ENCODE data around the gene SALL2. TPM values are rescaled to one million over a fixed set of nuclear protein-coding genes. Genes with fewer than 3 reads are reported as not detected.

SALL2 gene
- total RNA-seq, 1 donor from 2014 or later, result 22.7 TPM

DNA sequence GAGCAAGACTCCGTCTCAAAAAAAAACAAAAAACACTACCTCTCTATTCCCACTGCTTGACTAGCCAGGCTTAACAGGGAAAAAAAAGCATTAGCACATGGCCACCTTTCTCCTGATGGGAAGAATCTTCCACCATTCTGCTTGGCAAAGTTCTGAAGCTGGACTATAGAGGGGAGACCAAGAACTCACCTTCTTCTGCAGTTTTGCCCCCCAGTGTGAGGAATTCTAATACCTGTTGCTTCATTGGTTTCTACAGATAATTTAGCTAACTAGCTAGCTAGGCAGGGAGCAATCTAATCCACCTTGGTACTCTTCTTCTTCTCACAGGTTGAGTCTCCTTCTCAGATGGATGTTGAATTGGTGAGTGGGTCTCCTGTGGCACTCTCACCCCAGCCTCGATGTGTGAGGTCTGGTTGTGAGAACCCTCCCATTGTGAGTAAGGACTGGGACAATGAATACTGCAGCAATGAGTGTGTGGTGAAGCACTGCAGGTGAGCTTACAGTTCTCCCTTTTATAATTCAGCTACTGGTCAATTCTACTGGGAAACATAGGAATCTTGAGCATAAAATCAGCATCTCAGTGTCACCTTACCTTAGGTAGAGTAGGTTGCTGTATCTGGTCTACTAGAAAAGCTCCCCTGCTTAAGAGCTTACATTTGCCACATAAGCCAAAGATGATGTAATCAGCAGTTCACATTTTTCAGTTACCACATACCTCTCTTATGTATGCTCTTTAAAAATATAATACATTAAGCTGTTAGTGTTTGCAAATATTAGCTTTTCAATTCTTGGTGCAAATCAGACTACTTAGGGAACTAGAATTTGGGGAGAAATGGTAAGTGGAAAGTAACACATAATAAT is 31.0 kb downstream of the SALL2 start:
- no peak overlapping the region for H3K4me3 Mint-ChIP-seq (ENCODE audit: unreplicated experiment)
- H3K4me1 Mint-ChIP-seq (ENCODE audit: unreplicated experiment), result no peaks in the 10 kb centered on the region
- no peaks in the 10 kb centered on the region for H3K27me3 Mint-ChIP-seq (ENCODE audit: unreplicated experiment)
- no peak for TF ChIP-seq CTCF (IDR thresholded peaks at IDR 0.05)
- DNase-seq (ENCODE audit: extremely low spot score, unreplicated experiment), result no peak
- peaks cover 51% of the 10 kb centered on the region for H3K36me3 Mint-ChIP-seq (ENCODE audit: unreplicated experiment)
- peak overlapping the region; percentile 7 for H3K27ac Mint-ChIP-seq (ENCODE audit: unreplicated experiment)
- H3K9me3 Mint-ChIP-seq (ENCODE audit: unreplicated experiment), result no peaks in the 10 kb centered on the region

GRCh38 chr14:21486640-21487087 is 39.5 kb downstream of the SALL2 start:
- H3K36me3 Mint-ChIP-seq (ENCODE audit: unreplicated experiment), result peaks cover 18% of the 10 kb centered on the region
- no peak for DNase-seq (ENCODE audit: extremely low spot score, unreplicated experiment)
- no peak for TF ChIP-seq CTCF (IDR thresholded peaks at IDR 0.05)
- H3K27me3 Mint-ChIP-seq (ENCODE audit: unreplicated experiment), result no peaks in the 10 kb centered on the region
- no peak overlapping the region for H3K4me3 Mint-ChIP-seq (ENCODE audit: unreplicated experiment)
- peak overlapping the region; percentile 58 for H3K27ac Mint-ChIP-seq (ENCODE audit: unreplicated experiment)
- peaks cover 4% of the 10 kb centered on the region for H3K4me1 Mint-ChIP-seq (ENCODE audit: unreplicated experiment)
- H3K9me3 Mint-ChIP-seq (ENCODE audit: unreplicated experiment), result no peaks in the 10 kb centered on the region

GRCh38 chr14:21476925-21477681 is 49.0 kb downstream of the SALL2 start, which contains the start of the genes RAB2B and TOX4:
Gene RAB2B (minus strand): TSS chr14:21476959. CDS start chr14:21476872, 87 bp downstream.
Gene TOX4 (plus strand): TSS chr14:21477195. CDS start chr14:21477279, 84 bp downstream.
- Mint-ChIP-seq H3K4me1 (ENCODE audit: unreplicated experiment) (peaks cover 24% of the 10 kb centered on the region), H3K36me3 (ENCODE audit: unreplicated experiment) (peaks cover 20% of the 10 kb centered on the region), H3K27me3 (ENCODE audit: unreplicated experiment) (no peaks in the 10 kb centered on the region), H3K27ac (ENCODE audit: unreplicated experiment) (peak within 1 kb of the TSS; percentile 99), H3K4me3 (ENCODE audit: unreplicated experiment) (peak within 1 kb of the TSS; percentile 100), H3K9me3 (ENCODE audit: unreplicated experiment) (no peaks in the 10 kb centered on the region)
- peak; percentile 98 for DNase-seq (ENCODE audit: extremely low spot score, unreplicated experiment)
- peak; percentile 95 for TF ChIP-seq CTCF (IDR thresholded peaks at IDR 0.05)

- Mint-ChIP-seq H3K4me3 (ENCODE audit: unreplicated experiment) (peak overlapping the region; percentile 100), H3K9me3 (ENCODE audit: unreplicated experiment) (no peaks in the 10 kb centered on the region), H3K27me3 (ENCODE audit: unreplicated experiment) (no peaks in the 10 kb centered on the region), H3K36me3 (ENCODE audit: unreplicated experiment) (peaks cover 21% of the 10 kb centered on the region), H3K4me1 (ENCODE audit: unreplicated experiment) (peaks cover 24% of the 10 kb centered on the region), H3K27ac (ENCODE audit: unreplicated experiment) (peak overlapping the region; percentile 99)
- TF ChIP-seq CTCF (IDR thresholded peaks at IDR 0.05), result no peak
- DNase-seq (ENCODE audit: extremely low spot score, unreplicated experiment), result peak; percentile 88
Observed at GRCh38 chr14:21476523-21476924, 49.6 kb downstream of the SALL2 start.
